Measurements from ENCODE around the gene NUTM1. TPM values are rescaled to one million over a fixed set of nuclear protein-coding genes. Genes with fewer than 3 reads are reported as not detected.
A peak's percentile ranks its signal among the peaks of the same experiment; 100 is the strongest.

NUTM1 gene
- total and polyA plus RNA-seq, 10 donors, result 0.03 TPM; not detected in 9

DNA sequence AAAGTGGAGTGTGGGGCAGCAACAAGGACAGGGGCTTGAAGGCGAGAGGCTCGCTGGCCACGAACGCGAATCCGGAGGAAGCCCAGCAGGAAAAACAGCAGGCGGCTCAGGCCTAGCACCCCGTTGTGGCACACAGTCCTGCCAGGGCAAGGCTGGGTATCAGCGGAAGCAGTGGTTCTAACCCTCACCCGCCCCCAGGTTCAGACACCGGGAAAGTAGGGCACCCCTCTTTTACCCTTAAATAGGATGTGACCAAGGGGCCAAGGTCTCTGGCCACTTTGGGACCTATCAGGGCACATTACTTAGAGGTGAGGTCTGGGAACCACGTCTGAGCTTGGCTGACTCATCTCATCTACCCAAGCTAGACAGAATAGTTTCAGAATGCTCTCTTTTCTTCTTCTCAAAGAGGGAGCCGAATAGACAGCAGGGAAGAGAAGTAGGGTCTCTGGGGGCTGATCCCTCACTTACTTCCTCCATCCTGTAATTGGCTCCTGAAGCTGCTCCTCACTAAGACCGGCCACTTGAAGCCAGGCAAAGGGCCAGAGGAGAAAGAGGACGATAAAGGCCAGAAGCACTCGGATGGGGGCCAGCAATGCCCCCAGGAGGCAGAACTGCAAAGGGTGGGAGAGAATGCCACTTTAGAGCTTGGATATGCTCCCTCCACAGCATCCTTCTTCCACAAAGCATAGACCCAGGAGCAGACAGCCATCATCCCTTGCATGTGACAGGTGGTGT, 22.1 kb downstream of the NUTM1 start:
- Histone ChIP-seq H3K36me3 (peaks cover 0 to 39% (median 10%) of the 10 kb centered on the region in 6 donors), H3K9me3 (no peaks in the 10 kb centered on the region), H3K27ac (peak overlapping the region in 7 of 8 donors; percentile 11 to 100 (median 97)), H3K4me1 (peaks cover 6 to 50% (median 30%) of the 10 kb centered on the region in 6 donors), H3K27me3 (replicated peaks in 1 of 7) (no peaks in the 10 kb centered on the region), H3K4me3 (peak overlapping the region in 7 of 8 donors; percentile 84 to 99 (median 94))
- 71 to 85% (median 74%) methylated on average over 16 of the region's 16 CpGs for WGBS, 5 donors
- no peak for DNase-seq
- TF ChIP-seq POLR2A (IDR thresholded peaks at IDR 0.05) (no peak), POLR2AphosphoS5 (IDR thresholded peaks at IDR 0.05) (no peak)
- TF ChIP-seq, protein P1, sequence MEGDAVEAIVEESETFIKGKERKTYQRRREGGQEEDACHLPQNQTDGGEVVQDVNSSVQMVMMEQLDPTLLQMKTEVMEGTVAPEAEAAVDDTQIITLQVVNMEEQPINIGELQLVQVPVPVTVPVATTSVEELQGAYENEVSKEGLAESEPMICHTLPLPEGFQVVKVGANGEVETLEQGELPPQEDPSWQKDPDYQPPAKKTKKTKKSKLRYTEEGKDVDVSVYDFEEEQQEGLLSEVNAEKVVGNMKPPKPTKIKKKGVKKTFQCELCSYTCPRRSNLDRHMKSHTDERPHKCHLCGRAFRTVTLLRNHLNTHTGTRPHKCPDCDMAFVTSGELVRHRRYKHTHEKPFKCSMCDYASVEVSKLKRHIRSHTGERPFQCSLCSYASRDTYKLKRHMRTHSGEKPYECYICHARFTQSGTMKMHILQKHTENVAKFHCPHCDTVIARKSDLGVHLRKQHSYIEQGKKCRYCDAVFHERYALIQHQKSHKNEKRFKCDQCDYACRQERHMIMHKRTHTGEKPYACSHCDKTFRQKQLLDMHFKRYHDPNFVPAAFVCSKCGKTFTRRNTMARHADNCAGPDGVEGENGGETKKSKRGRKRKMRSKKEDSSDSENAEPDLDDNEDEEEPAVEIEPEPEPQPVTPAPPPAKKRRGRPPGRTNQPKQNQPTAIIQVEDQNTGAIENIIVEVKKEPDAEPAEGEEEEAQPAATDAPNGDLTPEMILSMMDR (IDR thresholded peaks at IDR 0.05 in 8 of 11, conservative IDR thresholded peaks at IDR 0.05 in 3 of 11), result no peak
- intact Hi-C loops (cut with DNase I; ENCODE audit: low total_unique reads), result loop anchor here (10.0 kb wide), 1 partner anchor 130 kb away; no protein-coding TSS in a partner anchor

DNA sequence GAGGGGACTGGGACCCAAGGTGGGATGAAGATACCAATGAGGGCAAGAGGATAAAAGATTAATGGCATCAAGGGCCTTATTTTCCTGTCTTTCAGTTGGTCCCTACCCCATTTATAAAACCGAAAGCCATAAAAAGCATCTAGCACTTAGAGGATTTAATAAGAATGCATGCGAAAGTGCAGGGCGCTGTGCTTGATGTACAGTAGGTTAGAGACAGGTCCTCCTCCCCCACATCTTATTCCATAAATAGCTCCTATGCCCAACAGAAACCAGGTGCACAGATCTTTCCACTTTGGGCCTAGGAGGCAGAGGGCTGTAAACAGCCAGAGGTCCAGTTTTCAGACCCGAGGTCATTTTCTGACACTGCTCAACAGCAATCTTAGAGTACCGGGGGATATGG, 22.7 kb downstream of the NUTM1 start:
- Histone ChIP-seq H3K4me3 (peak overlapping the region; percentile 58 to 99 (median 94)), H3K27me3 (replicated peaks in 1 of 7) (no peaks in the 10 kb centered on the region), H3K36me3 (peaks cover 0 to 34% (median 10%) of the 10 kb centered on the region in 6 donors), H3K9me3 (no peaks in the 10 kb centered on the region), H3K4me1 (peaks cover 6 to 50% (median 30%) of the 10 kb centered on the region in 6 donors), H3K27ac (peak overlapping the region; percentile 22 to 100 (median 97))
- no peak for DNase-seq
- TF ChIP-seq POLR2A (IDR thresholded peaks at IDR 0.05) (no peak), POLR2AphosphoS5 (IDR thresholded peaks at IDR 0.05) (no peak)
- TF ChIP-seq, protein P1 (IDR thresholded peaks at IDR 0.05 in 8 of 11, conservative IDR thresholded peaks at IDR 0.05 in 3 of 11), result no peak
- 37 to 45% (median 38%) methylated on average over 5 of the region's 5 CpGs for WGBS, 5 donors
- intact Hi-C loops (cut with DNase I; ENCODE audit: low total_unique reads), result loop anchor here (10.0 kb wide), 1 partner anchor 131 kb away; no protein-coding TSS in a partner anchor

DNA sequence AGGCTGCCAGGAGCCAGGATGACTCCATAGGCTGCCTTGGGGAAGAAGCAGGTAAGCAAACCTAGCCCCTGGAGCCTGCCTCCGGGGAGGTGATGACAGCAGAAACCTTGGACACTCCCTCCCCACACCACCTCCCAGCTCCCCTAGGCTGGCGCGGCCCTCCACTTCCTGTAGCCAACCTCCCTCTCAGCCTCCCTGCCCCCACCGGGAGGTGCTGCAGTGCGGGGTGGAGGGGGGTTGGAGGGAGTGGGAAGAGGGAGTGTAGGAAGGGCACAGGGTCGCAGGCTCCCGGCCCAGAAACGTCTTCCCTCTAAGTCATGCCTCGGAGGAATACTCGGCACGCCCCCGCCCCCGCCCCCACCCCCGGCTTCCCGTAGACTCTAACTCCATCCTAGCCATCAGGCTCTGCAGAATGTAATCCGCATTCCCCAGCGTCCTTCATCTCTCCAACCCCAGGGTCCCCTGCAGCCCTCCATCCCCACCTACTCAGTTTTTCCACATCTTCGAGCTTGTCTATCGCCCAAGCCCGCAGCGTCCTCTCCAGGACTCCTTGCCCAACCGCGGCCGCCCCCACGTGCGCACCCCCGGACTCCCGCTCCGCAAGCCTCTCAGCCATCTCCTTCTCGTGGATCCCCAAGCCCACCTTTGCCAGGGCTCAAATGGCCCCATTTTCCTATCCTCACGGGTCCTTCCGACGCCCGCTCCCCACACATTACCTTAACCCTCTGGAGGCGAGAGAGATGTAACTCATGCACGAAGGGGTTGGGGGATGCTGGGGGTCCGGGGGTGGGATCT, 23.4 kb downstream of the NUTM1 start:
- TF ChIP-seq POLR2A (IDR thresholded peaks at IDR 0.05) (no peak), POLR2AphosphoS5 (IDR thresholded peaks at IDR 0.05) (peak in 2 of 3 donors; percentile 64 to 67)
- peaks cover 0 to 27% (median 4%) of the 10 kb centered on the region in 6 donors for H3K36me3 ChIP-seq
- no peaks in the 10 kb centered on the region for H3K9me3 ChIP-seq
- intact Hi-C loops (cut with DNase I; ENCODE audit: low total_unique reads), result loop anchor here (10.0 kb wide), 1 partner anchor 132 kb away; no protein-coding TSS in a partner anchor
- peak overlapping the region; percentile 58 to 99 (median 94) for H3K4me3 ChIP-seq
- no peaks in the 10 kb centered on the region for H3K27me3 ChIP-seq (replicated peaks in 1 of 7)
- H3K4me1 ChIP-seq, result peaks cover 6 to 50% (median 30%) of the 10 kb centered on the region in 6 donors
- H3K27ac ChIP-seq, result peak overlapping the region; percentile 22 to 100 (median 98)
- 0 to 2% (median 1%) methylated on average over 30 to 37 of the region's 37 CpGs for WGBS, 5 donors
- DNase-seq, result peak; percentile 90

Measured in spleen (tissue), 11 donors.